Measurements from ENCODE around the gene SNX3.

GRCh38 chr6:108176281-108177089, 84.4 kb downstream of the SNX3 start:
- TF ChIP-seq CTCF (conservative IDR thresholded peaks at IDR 0.05; ENCODE audit: low read depth, low read length) (no peak), EZH2 (IDR thresholded peaks at IDR 0.05; ENCODE audit: borderline replicate concordance, low read depth, low read length, poor library complexity, severe bottlenecking) (peak; percentile 59)

All from A673 (cell line).